Right lobe of liver (tissue), 4 donors: ENCODE data around the gene TBX2.
"Not testable (repeated sequence)": the region's sequence is repeated elsewhere in the genome, so short reads cannot be mapped to it uniquely, and the experiment has no call there.

Experiments
- CTCF ChIP-seq, 4 donors: fragments of 200-600 bp in 3 of 4; fragments of 450-650 bp in 1 of 4; IDR thresholded peaks; one replicate each; pipeline versions ENCODE4 v1.5.1 to v1.8.0; 2016 to 2022; ENCODE audit warnings: antibody characterized with exemption in 4 of 4, mild to moderate bottlenecking in 2 of 4
- POLR2A ChIP-seq: fragments of 450-650 bp; IDR thresholded peaks from one replicate; pipeline ENCODE4 v1.6.1; 2017; ENCODE audit warnings: antibody characterized with exemption, mild to moderate bottlenecking
- donor health status: DM: no; HTN: no; CAD: no.
- donor health status: DM: no; HTN: no; CAD: no.
- donor health status: DM: no; HTN: yes; CAD: no.

GRCh38 chr17:61441507-61441906 lies 41.9 kb downstream of the TBX2 start:
- not testable (repeated sequence) for TF ChIP-seq POLR2A; CTCF (IDR thresholded peaks at IDR 0.05)
